HepG2 (cell line): ENCODE data around the gene TAS1R3. TPM values are rescaled to one million over a fixed set of nuclear protein-coding genes. Genes with fewer than 3 reads are reported as not detected.

Source experiments
- ATAC-seq: fragments of 200-7000 bp; cut with Tn5 transposase; 3 replicates; pipeline ENCODE4 v1.9.1; 2020; ENCODE audit warnings: mild to moderate bottlenecking, moderate library complexity
- BruUV-seq: library from RNA; stranded (reverse); fragments of 400-500 nt; replicated peaks from 2 replicates; lab custom pipeline; 2021; lab: Mats Ljungman, UMichigan
- CTCF ChIA-PET: fragments of 300-600 bp; formaldehyde crosslinking; extraction: SDS; loops from one replicate; lab custom pipeline; 2021; ENCODE audit warnings: low total read pairs, inconsistent platforms, low intra/inter-chr PET ratio; lab: Yijun Ruan, JAX
- POLR2A ChIA-PET: fragments of 350-600 bp; sonication (Branson Sonifier 250); formaldehyde crosslinking; loops from one replicate; lab custom pipeline; 2020; ENCODE audit warnings: antibody characterized with exemption, inconsistent platforms; lab: Yijun Ruan, JAX
- DNase-seq: peaks from one replicate; pipeline ENCODE4 v3.0.0-alpha.2; 2015; ENCODE audit warnings: low spot score
- FAIRE-seq: peaks from 3 replicates; lab custom pipeline; 2011; peaks lifted over from hg19 to GRCh38; lab: Jason Lieb, UNC
- H2AFZ ChIP-seq: one replicate; pipeline ENCODE4 v1.6.1; 2011; ENCODE audit warnings: low read length, inconsistent platforms
- H3K27ac ChIP-seq: fragments of 300-600 bp; 3 replicates; pipeline ENCODE4 v1.8.0; 2011; ENCODE audit warnings: mixed run types, mild to moderate bottlenecking, mixed read lengths, low read length, inconsistent platforms; ENCODE audit not compliant: insufficient read depth; ENCODE audit errors: extremely low read length
- H3K27me3 ChIP-seq, 2 experiments: fragments of 200-600 bp in 1 of 2; 2 replicates in 1 of 2; 3 replicates in 1 of 2; pipeline versions ENCODE4 v1.6.0 to v1.8.0; 2011; ENCODE audit warnings: low read length in 2 of 2, mild to moderate bottlenecking in 2 of 2, moderate library complexity in 2 of 2, inconsistent platforms in 1 of 2; ENCODE audit not compliant: insufficient read depth in 2 of 2, control insufficient read depth in 1 of 2
- H3K36me3 ChIP-seq, 2 experiments: fragments of 200-600 bp in 1 of 2; replicated peaks in 1 of 2; 2 replicates in 1 of 2; 3 replicates in 1 of 2; pipeline versions ENCODE4 v1.5.1 to v1.8.0; 2011; ENCODE audit warnings: low read length in 2 of 2, inconsistent platforms in 1 of 2; ENCODE audit not compliant: insufficient read depth in 2 of 2, control insufficient read depth in 1 of 2
- H3K4me1 ChIP-seq: 2 replicates; pipeline ENCODE4 v1.5.1; 2012; ENCODE audit warnings: low read length, inconsistent platforms; ENCODE audit not compliant: insufficient read depth
- H3K4me2 ChIP-seq: 2 replicates; pipeline ENCODE4 v1.6.0; 2011; ENCODE audit warnings: low read depth, low read length, inconsistent platforms
- H3K4me3 ChIP-seq, 3 experiments: fragments of 200-600 bp in 1 of 3; sonication (generic), shearing (Covaris generic) in 1 of 3; replicated peaks in 1 of 3; 2 replicates each; pipeline ENCODE4 v1.5.1; 2011 to 2016; ENCODE audit warnings: low read length in 3 of 3, inconsistent platforms in 2 of 3, low read depth in 2 of 3, mild to moderate bottlenecking in 2 of 3, control low read depth in 1 of 3, mixed read lengths in 1 of 3; ENCODE audit not compliant: insufficient read depth in 1 of 3
- H3K79me2 ChIP-seq: one replicate; pipeline ENCODE4 v1.6.1; 2011; ENCODE audit warnings: low read length, inconsistent platforms; ENCODE audit not compliant: insufficient read depth
- H3K9ac ChIP-seq: 2 replicates; pipeline ENCODE4 v1.6.0; 2011; ENCODE audit warnings: mild to moderate bottlenecking, low read depth, low read length, inconsistent platforms; ENCODE audit not compliant: insufficient read depth
- H3K9me3 ChIP-seq: 2 replicates; pipeline ENCODE4 v1.5.1; 2012; ENCODE audit warnings: mild to moderate bottlenecking, low read length
- H4K20me1 ChIP-seq: 2 replicates; pipeline ENCODE4 v1.6.0; 2011; ENCODE audit warnings: inconsistent platforms, mild to moderate bottlenecking, low read length, moderate library complexity; ENCODE audit not compliant: insufficient read depth
- KDM2A ChIP-seq: sonication (generic); formaldehyde crosslinking; IDR thresholded peaks from 2 replicates; pipeline ENCODE4 v1.4.0; 2020; ENCODE audit warnings: low read depth, missing genetic modification reagents, borderline replicate concordance
- KDM5A ChIP-seq: fragments of 200-600 bp; sonication (generic); IDR thresholded peaks from 2 replicates; pipeline ENCODE4 v1.7.0; 2018; ENCODE audit warnings: antibody characterized with exemption, mild to moderate bottlenecking, low read length, borderline replicate concordance
- KLF6 ChIP-seq: IDR thresholded peaks from 2 replicates; pipeline ENCODE4 v1.8.0; 2016; ENCODE audit warnings: missing biosample characterization, missing genetic modification reagents
- MIER3 ChIP-seq: IDR thresholded peaks from 2 replicates; pipeline ENCODE4 v1.6.1; 2016; ENCODE audit warnings: missing compliant biosample characterization, borderline replicate concordance
- MTA3 ChIP-seq: sonication (generic); formaldehyde crosslinking; IDR thresholded peaks from 2 replicates; pipeline ENCODE4 v1.4.0; 2020; ENCODE audit warnings: missing genetic modification reagents
- NCOR1 ChIP-seq: fragments of 200-600 bp; sonication (generic); IDR thresholded peaks from 2 replicates; pipeline ENCODE4 v1.7.0; 2017; ENCODE audit warnings: antibody characterized with exemption, low read length, borderline replicate concordance
- NONO ChIP-seq, 2 experiments: fragments of 450-650 bp in 1 of 2; sonication (generic) in 1 of 2; formaldehyde crosslinking in 1 of 2; IDR thresholded peaks in 1 of 2; conservative IDR thresholded peaks in 1 of 2; 2 replicates each; pipeline versions ENCODE4 v1.6.1 to v1.8.0; 2017 to 2022; ENCODE audit warnings: mild to moderate bottlenecking in 1 of 2, missing genetic modification reagents in 1 of 2, moderate library complexity in 1 of 2
- SAP130 ChIP-seq: IDR thresholded peaks from 2 replicates; pipeline ENCODE4 v1.6.1; 2016; ENCODE audit warnings: low read depth
- TP53 ChIP-seq: sonication (generic); formaldehyde crosslinking; conservative IDR thresholded peaks from 2 replicates; pipeline ENCODE4 v1.4.0; 2020; ENCODE audit warnings: missing genetic modification reagents
- ZMYM2 ChIP-seq: sonication (generic); formaldehyde crosslinking; IDR thresholded peaks from 2 replicates; pipeline ENCODE4 v1.8.0; 2022; ENCODE audit warnings: mild to moderate bottlenecking, missing genetic modification reagents
- ZMYM4 ChIP-seq: sonication (generic); formaldehyde crosslinking; IDR thresholded peaks from 2 replicates; pipeline ENCODE4 v1.8.1; 2023; ENCODE audit warnings: mild to moderate bottlenecking, missing genetic modification reagents
- ZNF160 ChIP-seq: sonication (generic); formaldehyde crosslinking; IDR thresholded peaks from 2 replicates; pipeline ENCODE4 v1.8.0; 2022; ENCODE audit warnings: mild to moderate bottlenecking, inconsistent platforms, missing genetic modification reagents
- ZNF264 ChIP-seq: sonication (generic); formaldehyde crosslinking; IDR thresholded peaks from 2 replicates; pipeline ENCODE4 v1.4.0; 2020; ENCODE audit warnings: missing genetic modification reagents
- ZNF564 ChIP-seq: sonication (generic); formaldehyde crosslinking; IDR thresholded peaks from 2 replicates; pipeline ENCODE4 v1.8.1; 2023; ENCODE audit warnings: mild to moderate bottlenecking, missing genetic modification reagents
- ZNF607 ChIP-seq: sonication (generic); formaldehyde crosslinking; IDR thresholded peaks from 2 replicates; pipeline ENCODE4 v1.5.1; 2020; ENCODE audit warnings: missing genetic modification reagents, mild to moderate bottlenecking, borderline replicate concordance
- ZNF780A ChIP-seq: sonication (generic); formaldehyde crosslinking; IDR thresholded peaks from 2 replicates; pipeline ENCODE4 v1.8.0; 2022; ENCODE audit warnings: mild to moderate bottlenecking, missing genetic modification reagents, moderate library complexity
- WGBS: methylation state at CpG from one replicate; pipeline ENCODE4 v1.1.6; 2017; ENCODE audit warnings: low lambda C conversion rate; 5-methylcytosine and 5-hydroxymethylcytosine counted together
- in situ Hi-C: cut with HindIII; loops from 2 replicates; pipeline ENCODE4 v1.10.0; 2017; ENCODE audit warnings: low pct_unique_long_range_greater_than_20kb; ENCODE audit not compliant: extremely low pct_ligation_motif_present
- intact Hi-C: fragments of 100-400 bp; cut with micrococcal nuclease; formaldehyde crosslinking; loops from one replicate; pipeline ENCODE4 v1.10.0; 2022; ENCODE audit not compliant: unreplicated experiment
- polyA plus RNA-seq, 8 experiments: library from polyadenylated mRNA; depleted of rRNA in 3 of 8; stranded (reverse) in 7 of 8; unstranded in 1 of 8; fragments of >200 nt; fragmentation: Illumina TruSeq in 4 of 8; extraction: Trizol in 4 of 8; gene quantifications; 2 replicates each; pipeline versions ENCODE4 v1.2.1 to v1.2.3, GENCODE V29; 2011 to 2016; ENCODE audit warnings: low read depth in 4 of 8, missing spikeins in 1 of 8, mixed read lengths in 1 of 8; ENCODE audit not compliant: insufficient read depth in 1 of 8
- total RNA-seq, 5 experiments: library from RNA; depleted of rRNA; stranded (reverse); fragments of >200 nt; fragmentation: Illumina TruSeq; extraction: Trizol; gene quantifications; 2 replicates each; pipeline ENCODE4 v1.2.3, GENCODE V29; 2016; ENCODE audit warnings: low read depth in 1 of 5
- TF ChIP-seq, protein P1 (sequence below): sonication (generic); formaldehyde crosslinking; IDR thresholded peaks from 2 replicates; pipeline ENCODE4 v1.8.0; 2022; ENCODE audit warnings: missing genetic modification reagents, mild to moderate bottlenecking, borderline replicate concordance
- TF ChIP-seq, protein P2 (sequence below): sonication (generic); formaldehyde crosslinking; IDR thresholded peaks from 2 replicates; pipeline ENCODE4 v1.4.0; 2020; ENCODE audit warnings: missing genetic modification reagents
- TF ChIP-seq, protein P3 (sequence below): sonication (generic); formaldehyde crosslinking; IDR thresholded peaks from 2 replicates; pipeline ENCODE4 v1.4.0; 2020; ENCODE audit warnings: missing genetic modification reagents, borderline replicate concordance

TAS1R3 gene
- total and polyA plus RNA-seq, 2 of the 13 experiments (the other 11 are each of a cell fraction or from before 2014, with no cell fraction given): 0.13 to 0.15 TPM

DNA sequence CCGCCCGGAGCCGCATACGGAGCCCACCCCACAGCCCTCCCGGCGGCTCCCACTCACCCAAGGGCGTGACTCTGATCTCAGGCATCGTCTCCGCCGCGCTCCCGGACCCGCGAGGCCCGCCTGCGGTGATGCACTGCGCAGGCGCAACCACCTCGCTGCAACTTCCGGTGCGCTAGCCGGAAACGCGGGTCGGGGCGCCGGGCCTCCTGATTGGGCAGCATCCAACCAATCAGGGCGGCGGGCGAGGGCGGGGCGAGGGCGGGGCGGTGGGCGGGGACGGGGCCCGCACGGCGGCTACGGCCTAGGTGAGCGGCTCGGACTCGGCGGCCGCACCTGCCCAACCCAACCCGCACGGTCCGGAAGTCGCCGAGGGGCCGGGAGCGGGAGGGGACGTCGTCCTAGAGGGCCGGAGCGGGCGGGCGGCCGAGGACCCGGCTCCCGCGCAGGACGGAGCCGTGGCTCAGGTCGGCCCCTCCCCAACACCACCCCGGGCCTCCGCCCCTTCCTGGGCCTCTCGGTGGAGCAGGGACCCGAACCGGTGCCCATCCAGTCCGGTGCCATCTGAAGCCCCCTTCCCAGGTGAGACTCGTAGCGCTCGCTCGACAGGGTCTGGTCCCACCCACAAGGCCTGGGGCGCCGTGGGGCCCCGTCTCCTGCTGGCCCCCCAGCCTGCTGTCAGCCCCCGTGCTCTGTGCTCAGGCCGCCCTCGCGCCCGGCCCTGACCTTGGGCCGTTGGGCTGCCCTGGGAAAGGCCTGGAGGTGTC lies 6.4 kb upstream of the TAS1R3 start, which contains the start of the genes CPTP and INTS11:
Gene CPTP, plus strand, starts transcription at position 279 of the 764 bp plus-strand sequence. CDS start 2,109 bp downstream, outside the sequence.
Gene INTS11, minus strand, starts transcription at position 137 of the 764 bp plus-strand sequence. Its CDS starts 52 bp downstream, at position 85.
- H3K4me3 ChIP-seq: peak within 1 kb of the TSS; percentile 68 to 99 (median 95)
- ChIA-PET CTCF (no interaction called here), POLR2A (interaction anchor here (1.0 to 1.4 kb wide), 4 partner anchors 9 to 47 kb away, joined by 3 to 4 read pairs (median 3); no protein-coding TSS in a partner anchor)
- no peak within 1 kb of the TSS for H2AFZ ChIP-seq
- peaks cover 23% of the 10 kb centered on the region for H3K4me1 ChIP-seq
- 0% methylated on average over 1 of the region's 84 CpGs for WGBS
- H3K27ac ChIP-seq: peak within 1 kb of the TSS; percentile 77
- peaks cover 7 to 11% of the 10 kb centered on the region in 2 experiments; a peak in 3 of 5 replicates for H3K36me3 ChIP-seq
- ATAC-seq: peak; percentile 83
- peaks cover 5% of the 10 kb centered on the region; the same call in 1 of the 2 replicates for H4K20me1 ChIP-seq
- peaks cover 50% of the 10 kb centered on the region for H3K79me2 ChIP-seq
- TSS peak; percentile 49 for BruUV-seq
- H3K9me3 ChIP-seq: no peaks in the 10 kb centered on the region
- no peaks in the 10 kb centered on the region for H3K27me3 ChIP-seq
- intact Hi-C loops (loop anchor here (2.0 kb wide), 1 partner anchor 20 kb away; no protein-coding TSS in a partner anchor), in situ Hi-C loops (no loop called here)
- DNase-seq: peak; percentile 79
- no peak for FAIRE-seq
- peak within 1 kb of the TSS; percentile 98 for H3K4me2 ChIP-seq
- H3K9ac ChIP-seq: peak within 1 kb of the TSS; percentile 96
- 0 out of 2 replicates have a peak, but pooled peaks have one; percentile 14 for TF ChIP-seq ZNF160
- no peak for TF ChIP-seq MIER3 (CRISPR knock-in tag)
- peak; percentile 28; the same call in 1 of the 2 replicates for TF ChIP-seq ZMYM4 (CRISPR knock-in tag)
- TF ChIP-seq KDM2A (CRISPR knock-in tag): peak; percentile 44
- no peak for TF ChIP-seq NONO (IDR thresholded peaks at IDR 0.05)
- peak; percentile 13; the same call in 1 of the 2 replicates for TF ChIP-seq NONO (CRISPR knock-in tag; conservative IDR thresholded peaks at IDR 0.05)
- peak; percentile 66; the same call in 1 of the 2 replicates for TF ChIP-seq KDM5A
- peak; percentile 89; the same call in 1 of the 2 replicates for TF ChIP-seq ZNF564 (CRISPR knock-in tag)
- peak; percentile 78; the same call in 1 of the 2 replicates for TF ChIP-seq ZNF607 (CRISPR knock-in tag)
- TF ChIP-seq NCOR1: peak; percentile 37; the same call in 1 of the 2 replicates
- no peak for TF ChIP-seq TP53 (CRISPR knock-in tag)
- TF ChIP-seq ZNF264: 0 out of 2 replicates have a peak, but pooled peaks have one; percentile 8
- TF ChIP-seq SAP130 (CRISPR knock-in tag): peak; percentile 81
- TF ChIP-seq ZNF780A (CRISPR knock-in tag): no peak
- TF ChIP-seq, protein P1, sequence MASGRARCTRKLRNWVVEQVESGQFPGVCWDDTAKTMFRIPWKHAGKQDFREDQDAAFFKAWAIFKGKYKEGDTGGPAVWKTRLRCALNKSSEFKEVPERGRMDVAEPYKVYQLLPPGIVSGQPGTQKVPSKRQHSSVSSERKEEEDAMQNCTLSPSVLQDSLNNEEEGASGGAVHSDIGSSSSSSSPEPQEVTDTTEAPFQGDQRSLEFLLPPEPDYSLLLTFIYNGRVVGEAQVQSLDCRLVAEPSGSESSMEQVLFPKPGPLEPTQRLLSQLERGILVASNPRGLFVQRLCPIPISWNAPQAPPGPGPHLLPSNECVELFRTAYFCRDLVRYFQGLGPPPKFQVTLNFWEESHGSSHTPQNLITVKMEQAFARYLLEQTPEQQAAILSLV (CRISPR knock-in tag): peak; percentile 51; the same call in 1 of the 2 replicates
- TF ChIP-seq, protein P2, sequence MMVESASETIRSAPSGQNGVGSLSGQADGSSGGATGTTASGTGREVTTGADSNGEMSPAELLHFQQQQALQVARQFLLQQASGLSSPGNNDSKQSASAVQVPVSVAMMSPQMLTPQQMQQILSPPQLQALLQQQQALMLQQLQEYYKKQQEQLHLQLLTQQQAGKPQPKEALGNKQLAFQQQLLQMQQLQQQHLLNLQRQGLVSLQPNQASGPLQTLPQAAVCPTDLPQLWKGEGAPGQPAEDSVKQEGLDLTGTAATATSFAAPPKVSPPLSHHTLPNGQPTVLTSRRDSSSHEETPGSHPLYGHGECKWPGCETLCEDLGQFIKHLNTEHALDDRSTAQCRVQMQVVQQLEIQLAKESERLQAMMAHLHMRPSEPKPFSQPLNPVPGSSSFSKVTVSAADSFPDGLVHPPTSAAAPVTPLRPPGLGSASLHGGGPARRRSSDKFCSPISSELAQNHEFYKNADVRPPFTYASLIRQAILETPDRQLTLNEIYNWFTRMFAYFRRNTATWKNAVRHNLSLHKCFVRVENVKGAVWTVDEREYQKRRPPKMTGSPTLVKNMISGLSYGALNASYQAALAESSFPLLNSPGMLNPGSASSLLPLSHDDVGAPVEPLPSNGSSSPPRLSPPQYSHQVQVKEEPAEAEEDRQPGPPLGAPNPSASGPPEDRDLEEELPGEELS: 0 out of 2 replicates have a peak, but pooled peaks have one; percentile 26
- TF ChIP-seq ZMYM2 (CRISPR knock-in tag): no peak
- no peak for TF ChIP-seq MTA3 (CRISPR knock-in tag)
- TF ChIP-seq KLF6 (CRISPR knock-in tag): 0 out of 2 replicates have a peak, but pooled peaks have one; percentile 21
- TF ChIP-seq, protein P3, sequence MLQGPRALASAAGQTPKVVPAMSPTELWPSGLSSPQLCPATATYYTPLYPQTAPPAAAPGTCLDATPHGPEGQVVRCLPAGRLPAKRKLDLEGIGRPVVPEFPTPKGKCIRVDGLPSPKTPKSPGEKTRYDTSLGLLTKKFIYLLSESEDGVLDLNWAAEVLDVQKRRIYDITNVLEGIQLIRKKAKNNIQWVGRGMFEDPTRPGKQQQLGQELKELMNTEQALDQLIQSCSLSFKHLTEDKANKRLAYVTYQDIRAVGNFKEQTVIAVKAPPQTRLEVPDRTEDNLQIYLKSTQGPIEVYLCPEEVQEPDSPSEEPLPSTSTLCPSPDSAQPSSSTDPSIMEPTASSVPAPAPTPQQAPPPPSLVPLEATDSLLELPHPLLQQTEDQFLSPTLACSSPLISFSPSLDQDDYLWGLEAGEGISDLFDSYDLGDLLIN (CRISPR knock-in tag): peak; percentile 32; the same call in 1 of the 2 replicates
